GM20000 (cell line): ENCODE measurements around the gene USP49.

ENCODE experiments used
- DNase-seq: peaks from one replicate; pipeline ENCODE4 v3.0.0; 2012; ENCODE audit warnings: low spot score
- TF ChIP-seq, protein P1 (sequence below): IDR thresholded peaks from 2 replicates; pipeline ENCODE4 v1.5.1; 2012; ENCODE audit warnings: mild to moderate bottlenecking, control low read depth; ENCODE audit errors: extremely low read depth, missing control alignments

The USP49 gene

DNA sequence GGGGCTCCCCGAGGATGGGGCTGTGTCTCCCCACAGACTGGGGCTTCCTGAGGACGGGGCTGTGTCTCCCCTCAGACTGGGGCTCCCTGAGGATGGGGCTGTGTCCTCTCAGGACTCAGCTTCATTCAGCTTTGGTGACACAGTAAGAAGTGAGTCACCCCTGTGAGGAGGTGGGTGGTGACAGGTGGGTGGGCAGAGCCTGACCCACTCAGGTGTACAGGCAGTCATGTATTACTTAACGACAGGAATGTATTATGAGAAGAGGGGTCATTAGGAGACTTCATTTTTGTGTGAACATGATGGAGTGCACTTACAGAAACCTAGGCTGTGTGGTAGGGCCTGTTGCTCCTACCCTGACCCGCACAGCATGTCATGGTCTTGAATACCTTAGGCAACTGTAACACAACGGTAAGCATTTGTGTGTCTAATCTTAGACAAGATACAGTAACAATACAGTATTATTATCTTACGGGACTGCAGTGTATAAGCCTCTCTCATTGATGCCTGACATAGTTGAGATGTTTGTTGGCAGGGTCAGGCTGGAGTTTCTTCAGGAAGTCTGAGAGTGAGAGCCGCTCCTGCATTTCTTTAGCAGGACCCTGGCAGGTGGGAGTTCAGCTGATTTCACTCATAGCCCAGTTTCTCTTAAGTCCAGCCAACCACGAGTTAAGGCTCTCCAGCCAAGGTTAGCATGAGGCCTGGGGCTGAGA lies 137.1 kb downstream of the USP49 start:
- TF ChIP-seq, protein P1, sequence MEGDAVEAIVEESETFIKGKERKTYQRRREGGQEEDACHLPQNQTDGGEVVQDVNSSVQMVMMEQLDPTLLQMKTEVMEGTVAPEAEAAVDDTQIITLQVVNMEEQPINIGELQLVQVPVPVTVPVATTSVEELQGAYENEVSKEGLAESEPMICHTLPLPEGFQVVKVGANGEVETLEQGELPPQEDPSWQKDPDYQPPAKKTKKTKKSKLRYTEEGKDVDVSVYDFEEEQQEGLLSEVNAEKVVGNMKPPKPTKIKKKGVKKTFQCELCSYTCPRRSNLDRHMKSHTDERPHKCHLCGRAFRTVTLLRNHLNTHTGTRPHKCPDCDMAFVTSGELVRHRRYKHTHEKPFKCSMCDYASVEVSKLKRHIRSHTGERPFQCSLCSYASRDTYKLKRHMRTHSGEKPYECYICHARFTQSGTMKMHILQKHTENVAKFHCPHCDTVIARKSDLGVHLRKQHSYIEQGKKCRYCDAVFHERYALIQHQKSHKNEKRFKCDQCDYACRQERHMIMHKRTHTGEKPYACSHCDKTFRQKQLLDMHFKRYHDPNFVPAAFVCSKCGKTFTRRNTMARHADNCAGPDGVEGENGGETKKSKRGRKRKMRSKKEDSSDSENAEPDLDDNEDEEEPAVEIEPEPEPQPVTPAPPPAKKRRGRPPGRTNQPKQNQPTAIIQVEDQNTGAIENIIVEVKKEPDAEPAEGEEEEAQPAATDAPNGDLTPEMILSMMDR: no peak
- no peak for DNase-seq

DNA sequence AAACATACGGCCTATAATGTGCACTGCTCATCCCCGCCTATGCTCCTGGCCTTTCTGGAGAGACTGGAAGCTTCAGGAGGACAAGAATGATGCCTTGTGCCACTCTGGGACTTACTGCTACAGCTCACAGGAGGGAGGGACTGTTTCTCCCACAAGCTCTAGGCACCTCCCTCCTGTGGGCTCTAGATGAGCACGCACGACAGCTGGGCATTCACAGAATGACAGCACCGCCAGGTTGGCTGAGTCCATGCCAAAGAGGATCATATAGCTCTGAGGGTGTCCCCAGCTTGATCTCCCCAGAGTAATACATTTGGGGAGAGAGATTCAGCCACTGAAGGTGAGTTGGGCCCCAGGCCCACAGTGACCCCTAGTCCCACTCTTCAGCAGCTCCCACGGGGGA lies 137.9 kb downstream of the USP49 start:
- TF ChIP-seq, protein P1: no peak
- DNase-seq: no peak

DNA sequence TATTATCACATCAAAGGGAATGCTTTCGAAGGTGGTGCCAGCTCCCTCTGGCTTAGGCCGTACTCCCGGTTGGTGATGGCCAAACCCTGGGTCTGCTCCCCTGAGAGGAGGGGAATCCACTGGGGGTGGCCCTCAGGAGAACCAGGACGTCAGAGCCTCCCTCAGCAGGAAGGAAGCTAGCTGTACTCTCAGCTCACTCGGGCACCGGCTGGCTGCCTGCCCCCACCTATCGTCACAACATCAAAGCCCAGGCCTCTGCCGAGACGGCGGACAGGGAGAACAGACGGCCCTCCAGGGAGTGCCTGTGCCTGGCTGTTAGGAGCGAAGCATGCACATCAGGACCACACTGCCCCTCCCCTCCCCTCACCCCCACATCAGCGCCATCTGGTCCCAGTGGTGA lies 138.8 kb downstream of the USP49 start:
- no peak for DNase-seq
- TF ChIP-seq, protein P1: no peak

DNA sequence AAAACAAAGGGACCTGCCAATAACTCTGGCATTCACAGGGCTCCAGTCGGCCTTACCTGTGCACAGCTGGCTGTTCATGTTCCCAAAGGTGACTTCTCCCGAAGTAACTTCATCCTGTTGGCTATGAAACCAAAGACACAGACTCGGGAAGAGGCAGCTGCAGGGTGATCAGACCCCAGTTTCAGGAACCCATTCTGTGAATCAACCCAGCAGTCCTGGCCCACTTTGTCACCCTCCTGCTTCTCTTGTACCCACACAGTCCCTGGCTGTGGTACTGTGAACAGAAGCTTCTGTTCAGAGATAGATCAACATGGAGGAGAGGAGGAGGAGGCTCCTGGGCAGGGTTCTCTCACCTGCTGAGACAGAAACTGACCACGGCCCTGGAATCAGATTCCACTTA lies 139.3 kb downstream of the USP49 start:
- TF ChIP-seq, protein P1: no peak
- no peak for DNase-seq

DNA sequence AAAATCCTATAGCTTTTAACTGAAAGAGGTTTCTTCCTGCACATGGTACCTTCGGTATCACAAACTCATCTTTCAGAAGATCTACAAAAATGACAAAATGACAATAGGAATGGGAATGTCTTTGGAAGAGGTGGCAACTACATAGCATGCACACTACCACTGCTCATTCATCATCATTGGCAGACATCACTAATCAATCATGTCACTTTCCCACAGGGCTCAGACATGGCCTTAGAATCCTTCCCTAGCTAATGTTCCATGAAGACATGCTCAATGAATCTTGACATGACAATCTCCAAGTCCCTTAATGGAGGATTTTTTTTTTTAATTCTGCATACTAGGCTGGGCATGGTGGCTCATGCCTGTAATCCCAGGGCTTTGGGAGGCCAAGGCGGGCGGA lies 144.8 kb downstream of the USP49 start:
- TF ChIP-seq, protein P1: no peak
- DNase-seq: no peak

DNA sequence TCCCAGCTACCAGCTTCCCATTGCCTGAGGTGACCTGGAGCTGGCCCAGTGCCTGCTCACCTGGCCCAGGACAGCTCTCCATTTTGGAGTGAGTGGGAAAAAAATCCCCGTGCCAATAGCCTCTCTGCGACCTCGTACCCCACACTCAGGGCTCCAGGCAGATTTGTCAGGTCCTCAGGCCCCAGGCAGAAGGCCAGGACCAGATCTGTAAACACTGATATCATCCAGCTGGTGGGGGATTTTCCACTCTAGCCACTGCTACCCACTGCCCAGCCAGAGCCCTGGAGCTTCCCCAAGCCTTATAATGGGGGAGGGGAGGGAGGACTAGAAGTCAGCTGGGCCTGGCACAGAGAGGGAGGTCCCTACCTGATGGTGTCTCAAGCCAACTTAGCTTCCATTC lies 146.6 kb downstream of the USP49 start:
- TF ChIP-seq, protein P1: no peak
- no peak for DNase-seq

DNA sequence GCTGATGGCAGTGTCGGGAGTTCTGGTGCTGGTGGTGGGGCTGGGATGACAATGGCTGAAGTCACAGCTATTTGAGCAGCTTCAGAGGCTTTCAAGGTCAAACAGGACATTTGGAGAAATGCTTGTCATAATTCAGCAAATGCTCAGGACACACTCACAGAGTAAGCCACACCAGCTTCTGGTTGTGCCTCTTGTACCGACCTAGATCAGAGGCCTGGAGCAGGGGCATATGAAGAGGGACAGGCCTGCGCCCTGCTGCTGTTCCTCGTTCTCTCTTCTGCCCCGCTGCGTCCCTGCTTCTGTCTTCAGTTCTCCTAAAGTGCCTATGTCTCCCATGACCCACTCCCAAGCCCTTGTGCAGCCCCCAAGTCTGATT lies 147.1 kb downstream of the USP49 start:
- TF ChIP-seq, protein P1: no peak
- no peak for DNase-seq
